H9 (cell line): Measurements from ENCODE around the gene BMERB1. TPM values are rescaled to one million over a fixed set of nuclear protein-coding genes. Genes with fewer than 3 reads are reported as not detected.

Experiments
- DNase-seq: peaks from one replicate; pipeline ENCODE4 v3.0.0-alpha.2; 2017
- H2AFZ ChIP-seq: one replicate; pipeline ENCODE4 v1.6.1; 2013; ENCODE audit warnings: mild to moderate bottlenecking, low read length, control low read depth, moderate library complexity
- H2AK5ac ChIP-seq: 2 replicates; pipeline ENCODE4 v1.6.1; 2013; ENCODE audit warnings: low read length, control low read depth, mixed read lengths; ENCODE audit not compliant: insufficient read length
- H2BK120ac ChIP-seq: one replicate; pipeline ENCODE4 v1.6.1; 2013; ENCODE audit warnings: low read depth, mild to moderate bottlenecking, low read length, control low read depth, inconsistent platforms; ENCODE audit not compliant: poor library complexity, severe bottlenecking
- H2BK12ac ChIP-seq: 2 replicates; pipeline ENCODE4 v1.6.1; 2013; ENCODE audit warnings: low read length, control low read depth, mixed read lengths, low read depth; ENCODE audit not compliant: insufficient read length
- H2BK15ac ChIP-seq: 2 replicates; pipeline ENCODE4 v1.6.1; 2013; ENCODE audit warnings: low read depth, low read length, control low read depth
- H2BK20ac ChIP-seq: one replicate; pipeline ENCODE4 v1.6.1; 2013; ENCODE audit warnings: low read depth, mild to moderate bottlenecking, low read length, control low read depth, inconsistent platforms; ENCODE audit not compliant: poor library complexity, severe bottlenecking
- H2BK5ac ChIP-seq: 2 replicates; pipeline ENCODE4 v1.6.1; 2013; ENCODE audit warnings: low read length, control low read depth, mixed read lengths; ENCODE audit not compliant: insufficient read length
- H3K14ac ChIP-seq: 2 replicates; pipeline ENCODE4 v1.6.1; 2013; ENCODE audit warnings: low read length, control low read depth; ENCODE audit not compliant: insufficient read depth
- H3K18ac ChIP-seq: 2 replicates; pipeline ENCODE4 v1.6.1; 2013; ENCODE audit warnings: low read depth, mild to moderate bottlenecking, mixed read lengths, low read length, control low read depth; ENCODE audit not compliant: insufficient read length
- H3K23ac ChIP-seq: 2 replicates; pipeline ENCODE4 v1.6.1; 2013; ENCODE audit warnings: low read length, control low read depth, mixed read lengths, low read depth; ENCODE audit not compliant: insufficient read length
- H3K23me2 ChIP-seq: 2 replicates; pipeline ENCODE4 v1.6.1; 2013; ENCODE audit warnings: low read depth, mild to moderate bottlenecking, mixed read lengths, low read length, control low read depth; ENCODE audit not compliant: insufficient read length, poor library complexity, severe bottlenecking
- H3K27ac ChIP-seq: 2 replicates; pipeline ENCODE4 v1.5.1; 2013; ENCODE audit warnings: low read length, control low read depth, mixed read lengths, low read depth; ENCODE audit not compliant: insufficient read length
- H3K27me3 ChIP-seq: 2 replicates; pipeline ENCODE4 v1.6.1; 2013; ENCODE audit warnings: low read length, control low read depth, inconsistent platforms; ENCODE audit not compliant: insufficient read depth
- H3K4ac ChIP-seq: 2 replicates; pipeline ENCODE4 v1.6.1; 2013; ENCODE audit warnings: low read depth, mild to moderate bottlenecking, control low read depth, inconsistent platforms, low read length, moderate library complexity
- H3K4me1 ChIP-seq: 2 replicates; pipeline ENCODE4 v1.6.1; 2013; ENCODE audit warnings: low read length, control low read depth, inconsistent platforms; ENCODE audit not compliant: insufficient read depth
- H3K4me2 ChIP-seq: 2 replicates; pipeline ENCODE4 v1.6.1; 2013; ENCODE audit warnings: low read length, control low read depth, mixed read lengths; ENCODE audit not compliant: insufficient read length, insufficient read depth
- H3K56ac ChIP-seq: 2 replicates; pipeline ENCODE4 v1.6.1; 2013; ENCODE audit warnings: low read depth, mild to moderate bottlenecking, mixed read lengths, low read length, control low read depth; ENCODE audit not compliant: insufficient read length
- H3K79me1 ChIP-seq: 2 replicates; pipeline ENCODE4 v1.6.1; 2013; ENCODE audit warnings: low read depth, mild to moderate bottlenecking, moderate library complexity, low read length, control low read depth, inconsistent platforms; ENCODE audit not compliant: insufficient read depth, poor library complexity, severe bottlenecking
- H3K79me2 ChIP-seq: 2 replicates; pipeline ENCODE4 v1.6.1; 2013; ENCODE audit warnings: low read length, control low read depth, inconsistent platforms; ENCODE audit not compliant: insufficient read depth
- H3K9ac ChIP-seq: 2 replicates; pipeline ENCODE4 v1.6.1; 2013; ENCODE audit warnings: low read length, control low read depth, mixed read lengths; ENCODE audit not compliant: insufficient read length; ENCODE audit errors: extremely low read depth
- H3K9me3 ChIP-seq: one replicate; pipeline ENCODE4 v1.6.1; 2013; ENCODE audit warnings: low read depth, low read length, inconsistent platforms; ENCODE audit not compliant: control insufficient read depth
- H3T11ph ChIP-seq: one replicate; pipeline ENCODE4 v1.6.1; 2013; ENCODE audit warnings: mild to moderate bottlenecking, low read length, control low read depth, inconsistent platforms
- H4K20me1 ChIP-seq: one replicate; pipeline ENCODE4 v1.6.1; 2013; ENCODE audit not compliant: control insufficient read depth, insufficient read length, insufficient read depth
- H4K5ac ChIP-seq: 2 replicates; pipeline ENCODE4 v1.6.1; 2013; ENCODE audit warnings: low read depth, mild to moderate bottlenecking, mixed read lengths, low read length, control low read depth; ENCODE audit not compliant: insufficient read length
- H4K8ac ChIP-seq: replicated peaks from 2 replicates; pipeline ENCODE4 v1.6.1; 2013; ENCODE audit warnings: low read length, control low read depth, mixed read lengths, low read depth; ENCODE audit not compliant: insufficient read length
- H4K91ac ChIP-seq: 2 replicates; pipeline ENCODE4 v1.6.1; 2013; ENCODE audit warnings: low read depth, mild to moderate bottlenecking, moderate library complexity, mixed read lengths, low read length, control low read depth; ENCODE audit not compliant: insufficient read length
- H3K27ac Mint-ChIP-seq, 3 experiments: 2 replicates in 2 of 3; 3 replicates in 1 of 3; pipeline ENCODE4 v1.8.0; 2020 to 2021; ENCODE audit warnings: mixed read lengths in 3 of 3, mild to moderate bottlenecking in 1 of 3, moderate library complexity in 1 of 3
- H3K27me3 Mint-ChIP-seq: 2 replicates; pipeline ENCODE4 v1.8.0; 2021; ENCODE audit warnings: low read depth, mild to moderate bottlenecking, moderate library complexity, mixed read lengths
- H3K36me3 Mint-ChIP-seq, 3 experiments: 2 replicates in 2 of 3; 3 replicates in 1 of 3; pipeline ENCODE4 v1.8.0; 2020 to 2021; ENCODE audit warnings: low read depth in 3 of 3, mixed read lengths in 3 of 3; ENCODE audit not compliant: insufficient read depth in 1 of 3
- H3K4me1 Mint-ChIP-seq, 2 experiments: 2 replicates each; pipeline ENCODE4 v1.8.0; 2020; ENCODE audit warnings: mixed read lengths in 2 of 2
- H3K4me3 Mint-ChIP-seq, 2 experiments: 2 replicates in 1 of 2; 3 replicates in 1 of 2; pipeline ENCODE4 v1.8.0; 2020 to 2021; ENCODE audit warnings: mild to moderate bottlenecking in 2 of 2, mixed read lengths in 2 of 2, moderate library complexity in 1 of 2
- H3K9me3 Mint-ChIP-seq, 2 experiments: 2 replicates in 1 of 2; 3 replicates in 1 of 2; pipeline ENCODE4 v1.8.0; 2020; ENCODE audit warnings: mild to moderate bottlenecking in 2 of 2, mixed read lengths in 2 of 2, moderate library complexity in 1 of 2
- WGBS: extraction: QIAGEN DNeasy Blood & Tissue Kit; methylation state at CpG from one replicate; pipeline ENCODE4 v1.1.7; 2013; ENCODE audit warnings: missing lambda C conversion rate, low lambda C conversion rate, mixed read lengths; ENCODE audit not compliant: insufficient read length; ENCODE audit errors: extremely low coverage; 5-methylcytosine and 5-hydroxymethylcytosine counted together
- total RNA-seq: library from RNA; stranded (reverse); gene quantifications from 2 replicates; pipeline ENCODE4 v1.2.1, GENCODE V29; 2021
- TF ChIP-seq, protein P1 (sequence below): fragments of 200-600 bp; sonication (generic); conservative IDR thresholded peaks from 3 replicates; pipeline ENCODE4 v1.8.0; 2021; ENCODE audit warnings: antibody characterized with exemption, mild to moderate bottlenecking

BMERB1 gene
- total RNA-seq, 1 experiment from 2014 or later, result 19.5 TPM

- no peaks in the 10 kb centered on the region for H3K4me1 Mint-ChIP-seq
- Histone ChIP-seq H3K9ac (no peak overlapping the region), H3K79me1 (peaks cover 2% of the 10 kb centered on the region), H3K23ac (no peak overlapping the region), H4K91ac (no peak overlapping the region), H2BK20ac (no peak overlapping the region), H2AK5ac (no peak overlapping the region), H3K4ac (no peak overlapping the region), H2BK12ac (no peak overlapping the region), H3K14ac (no peak overlapping the region), H3K23me2 (no peaks in the 10 kb centered on the region), H4K5ac (no peak overlapping the region), H3K27me3 (no peaks in the 10 kb centered on the region), H2BK120ac (no peak overlapping the region), H4K20me1 (no peaks in the 10 kb centered on the region), H2AFZ (no peak overlapping the region), H3K4me1 (no peaks in the 10 kb centered on the region), H3K9me3 (no peaks in the 10 kb centered on the region), H2BK5ac (no peak overlapping the region), H3K27ac (no peak overlapping the region), H3K56ac (no peak overlapping the region), H3T11ph (no peak overlapping the region), H2BK15ac (no peak overlapping the region), H3K18ac (no peak overlapping the region), H3K79me2 (no peaks in the 10 kb centered on the region), H4K8ac (no peak overlapping the region), H3K4me2 (no peak overlapping the region)
- peaks cover 0 to 19% (median 14%) of the 10 kb centered on the region in 3 experiments; a peak in 5 of 7 replicates for H3K36me3 Mint-ChIP-seq
- no peak overlapping the region for H3K4me3 Mint-ChIP-seq
- no peaks in the 10 kb centered on the region; the same call in 1 of the 2 replicates for H3K27me3 Mint-ChIP-seq
- no peak overlapping the region for H3K27ac Mint-ChIP-seq
- H3K9me3 Mint-ChIP-seq, result peaks cover 17 to 18% of the 10 kb centered on the region in 2 experiments; a peak in 4 of 5 replicates
- TF ChIP-seq, protein P1, sequence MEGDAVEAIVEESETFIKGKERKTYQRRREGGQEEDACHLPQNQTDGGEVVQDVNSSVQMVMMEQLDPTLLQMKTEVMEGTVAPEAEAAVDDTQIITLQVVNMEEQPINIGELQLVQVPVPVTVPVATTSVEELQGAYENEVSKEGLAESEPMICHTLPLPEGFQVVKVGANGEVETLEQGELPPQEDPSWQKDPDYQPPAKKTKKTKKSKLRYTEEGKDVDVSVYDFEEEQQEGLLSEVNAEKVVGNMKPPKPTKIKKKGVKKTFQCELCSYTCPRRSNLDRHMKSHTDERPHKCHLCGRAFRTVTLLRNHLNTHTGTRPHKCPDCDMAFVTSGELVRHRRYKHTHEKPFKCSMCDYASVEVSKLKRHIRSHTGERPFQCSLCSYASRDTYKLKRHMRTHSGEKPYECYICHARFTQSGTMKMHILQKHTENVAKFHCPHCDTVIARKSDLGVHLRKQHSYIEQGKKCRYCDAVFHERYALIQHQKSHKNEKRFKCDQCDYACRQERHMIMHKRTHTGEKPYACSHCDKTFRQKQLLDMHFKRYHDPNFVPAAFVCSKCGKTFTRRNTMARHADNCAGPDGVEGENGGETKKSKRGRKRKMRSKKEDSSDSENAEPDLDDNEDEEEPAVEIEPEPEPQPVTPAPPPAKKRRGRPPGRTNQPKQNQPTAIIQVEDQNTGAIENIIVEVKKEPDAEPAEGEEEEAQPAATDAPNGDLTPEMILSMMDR, result no peak
- WGBS, result no CpG with 5 or more reads among the region's 2 CpGs
- DNase-seq, result no peak
Observed at GRCh38 chr16:15466131-15466530, 31.7 kb downstream of the BMERB1 start.
